ENCODE data around the gene MAGEA2B.
"Not testable (repeated sequence)": the region's sequence is repeated elsewhere in the genome, so short reads cannot be mapped to it uniquely, and the experiment has no call there.

MAGEA2B gene

DNA sequence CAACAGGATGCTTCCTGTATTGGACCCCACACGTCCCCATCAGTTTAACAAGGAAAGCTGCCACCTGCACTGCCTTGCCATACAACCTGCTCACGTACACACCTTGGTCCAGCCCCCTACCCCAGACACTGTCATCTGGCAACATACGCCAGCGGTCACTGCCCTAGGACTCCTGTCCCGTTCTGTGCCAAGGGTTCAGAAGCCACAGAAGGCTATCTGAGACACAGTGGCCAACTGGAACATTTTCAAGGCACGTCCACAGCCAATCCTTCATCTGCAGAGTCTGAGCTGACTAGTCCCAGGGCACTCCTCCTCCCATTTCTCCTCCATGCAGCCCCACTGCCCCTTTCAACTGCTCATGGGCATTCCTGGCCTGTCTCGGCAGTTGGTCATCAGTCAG is 47.2 kb downstream of the MAGEA2B start:
- not testable (repeated sequence) for H3K36me3 ChIP-seq (ENCODE audit: control insufficient read depth, insufficient read depth, low read length); H3K9me3 ChIP-seq (ENCODE audit: control insufficient read depth, low read length); H3K4me3 ChIP-seq (ENCODE audit: extremely low read depth, insufficient read depth, low read length, poor library complexity, severe bottlenecking); H3K4me1 ChIP-seq (ENCODE audit: control insufficient read depth, insufficient read depth, low read length, poor library complexity, severe bottlenecking); H3K27ac ChIP-seq (ENCODE audit: low read depth, low read length, severe bottlenecking)
- no CpG with 5 or more reads among the region's 7 CpGs for WGBS, 2 experiments (ENCODE audit: insufficient coverage in 2 of 2)

GRCh38 chrX:152766562-152766961 is 52.1 kb downstream of the MAGEA2B start:
- H3K27ac ChIP-seq (ENCODE audit: low read depth, low read length, severe bottlenecking); H3K4me1 ChIP-seq (ENCODE audit: control insufficient read depth, insufficient read depth, low read length, poor library complexity, severe bottlenecking); H3K36me3 ChIP-seq (ENCODE audit: control insufficient read depth, insufficient read depth, low read length); H3K9me3 ChIP-seq (ENCODE audit: control insufficient read depth, low read length); H3K4me3 ChIP-seq (ENCODE audit: extremely low read depth, insufficient read depth, low read length, poor library complexity, severe bottlenecking): not testable (repeated sequence)
- WGBS, 2 experiments (ENCODE audit: insufficient coverage in 2 of 2): 80 to 95% methylated on average over 1 to 5 of the region's 9 CpGs

Data from mesodermal cell (in vitro differentiated cells).